ENCODE data around the gene ANKRD65. TPM values are rescaled to one million over a fixed set of nuclear protein-coding genes. Genes with fewer than 3 reads are reported as not detected.

Gene ANKRD65
- total RNA-seq, 1 experiment from 2014 or later, result not detected

DNA sequence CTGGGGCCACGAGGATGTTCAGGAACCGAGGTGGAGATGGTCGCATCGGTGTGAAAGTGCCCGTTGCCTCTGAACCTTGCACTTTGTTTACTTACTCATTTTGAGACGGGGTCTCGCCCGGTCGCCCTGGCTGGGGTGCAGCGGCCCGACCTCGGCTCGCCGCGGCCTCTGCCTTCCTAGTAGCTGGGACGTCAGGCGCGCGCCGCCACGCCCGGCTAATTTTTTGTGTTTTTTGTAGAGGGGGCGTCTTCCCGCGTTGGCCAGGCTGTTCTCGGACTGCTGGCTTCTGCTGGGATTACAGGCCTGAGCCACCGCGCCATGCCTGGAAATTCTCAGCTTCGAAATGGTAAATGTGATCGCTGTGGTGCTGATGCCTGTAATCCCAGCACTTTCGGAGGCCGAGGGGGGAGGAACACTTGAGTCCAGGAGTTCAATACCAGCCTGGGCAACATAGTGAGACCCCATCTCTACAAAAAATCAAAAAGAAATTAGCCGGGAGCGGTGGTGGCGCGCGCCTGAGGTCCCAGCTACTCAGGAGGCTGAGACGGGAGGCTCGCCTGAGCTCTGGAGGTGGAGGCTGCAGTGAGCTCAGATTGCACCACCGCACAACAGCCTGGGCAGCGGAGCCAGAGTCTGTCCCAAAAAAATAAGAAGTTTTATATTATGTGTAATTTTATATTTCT lies 13.3 kb downstream of the ANKRD65 start:
- Histone ChIP-seq H3K9me2 (ENCODE audit: insufficient read depth) (no peaks in the 10 kb centered on the region), H3K79me2 (ENCODE audit: insufficient read depth, low read length) (peaks cover 59% of the 10 kb centered on the region)
- CTCF ChIA-PET, result interaction anchor here (0.8 kb wide), 2 partner anchors 34 to 97 kb away, joined by 3 read pairs; no protein-coding TSS in a partner anchor

DNA sequence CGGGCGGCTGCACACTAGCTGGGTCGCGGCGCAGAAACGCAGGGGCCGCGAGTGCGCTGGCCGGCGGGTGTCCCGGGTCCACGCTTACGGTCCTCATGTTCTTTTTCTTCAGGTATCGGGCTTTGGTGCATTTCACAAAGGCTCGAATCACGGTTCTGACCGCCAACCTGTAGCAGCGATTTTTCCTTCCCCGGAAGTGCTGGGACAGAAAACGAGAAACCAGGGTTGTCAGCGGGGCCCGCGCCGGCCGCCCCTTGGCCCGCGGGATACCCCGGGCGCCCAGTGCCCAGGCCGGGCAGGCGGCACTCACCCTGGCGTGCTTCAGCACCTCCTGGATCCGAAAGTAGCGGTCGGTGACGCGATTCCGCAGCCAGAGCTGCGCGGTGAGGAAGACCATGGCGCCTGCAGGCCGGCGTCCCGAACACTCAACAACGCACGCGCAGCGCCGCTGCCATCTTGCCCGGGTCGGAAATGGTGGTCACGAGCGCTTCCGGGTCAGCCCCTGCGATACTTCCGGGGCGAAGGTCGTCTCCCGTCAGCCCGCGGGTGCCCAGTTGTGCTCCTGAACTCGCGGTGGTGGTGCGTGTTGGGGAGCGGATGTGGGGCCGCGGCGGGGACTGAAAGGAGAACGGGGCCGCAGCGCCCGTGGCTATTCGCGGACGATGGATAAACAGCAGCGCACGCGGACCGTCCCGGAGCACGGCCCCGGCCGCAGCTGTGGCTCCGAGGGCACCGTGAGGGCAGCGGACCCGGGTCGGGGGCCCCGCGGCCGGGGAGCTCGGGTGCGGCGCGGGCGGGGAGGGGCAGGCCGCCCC lies 14.0 kb downstream of the ANKRD65 start, which contains the start of gene MRPL20:
Gene MRPL20, minus strand, starts transcription at position 473 of the 815 bp plus-strand sequence. Its CDS starts 76 bp downstream, at position 397.
- peak; percentile 86 for ATAC-seq
- peak within 1 kb of the TSS; percentile 99 for H3K27ac ChIP-seq (ENCODE audit: low read depth, low read length)
- TF ChIP-seq, protein P1, sequence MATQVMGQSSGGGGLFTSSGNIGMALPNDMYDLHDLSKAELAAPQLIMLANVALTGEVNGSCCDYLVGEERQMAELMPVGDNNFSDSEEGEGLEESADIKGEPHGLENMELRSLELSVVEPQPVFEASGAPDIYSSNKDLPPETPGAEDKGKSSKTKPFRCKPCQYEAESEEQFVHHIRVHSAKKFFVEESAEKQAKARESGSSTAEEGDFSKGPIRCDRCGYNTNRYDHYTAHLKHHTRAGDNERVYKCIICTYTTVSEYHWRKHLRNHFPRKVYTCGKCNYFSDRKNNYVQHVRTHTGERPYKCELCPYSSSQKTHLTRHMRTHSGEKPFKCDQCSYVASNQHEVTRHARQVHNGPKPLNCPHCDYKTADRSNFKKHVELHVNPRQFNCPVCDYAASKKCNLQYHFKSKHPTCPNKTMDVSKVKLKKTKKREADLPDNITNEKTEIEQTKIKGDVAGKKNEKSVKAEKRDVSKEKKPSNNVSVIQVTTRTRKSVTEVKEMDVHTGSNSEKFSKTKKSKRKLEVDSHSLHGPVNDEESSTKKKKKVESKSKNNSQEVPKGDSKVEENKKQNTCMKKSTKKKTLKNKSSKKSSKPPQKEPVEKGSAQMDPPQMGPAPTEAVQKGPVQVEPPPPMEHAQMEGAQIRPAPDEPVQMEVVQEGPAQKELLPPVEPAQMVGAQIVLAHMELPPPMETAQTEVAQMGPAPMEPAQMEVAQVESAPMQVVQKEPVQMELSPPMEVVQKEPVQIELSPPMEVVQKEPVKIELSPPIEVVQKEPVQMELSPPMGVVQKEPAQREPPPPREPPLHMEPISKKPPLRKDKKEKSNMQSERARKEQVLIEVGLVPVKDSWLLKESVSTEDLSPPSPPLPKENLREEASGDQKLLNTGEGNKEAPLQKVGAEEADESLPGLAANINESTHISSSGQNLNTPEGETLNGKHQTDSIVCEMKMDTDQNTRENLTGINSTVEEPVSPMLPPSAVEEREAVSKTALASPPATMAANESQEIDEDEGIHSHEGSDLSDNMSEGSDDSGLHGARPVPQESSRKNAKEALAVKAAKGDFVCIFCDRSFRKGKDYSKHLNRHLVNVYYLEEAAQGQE (IDR thresholded peaks at IDR 0.05; ENCODE audit: low read depth), result no peak
- peak; percentile 88; the same call in 1 of the 2 replicates for TF ChIP-seq ZFX (IDR thresholded peaks at IDR 0.05)
- peak; percentile 97 for TF ChIP-seq YY1 (IDR thresholded peaks at IDR 0.05; ENCODE audit: extremely low read depth, insufficient replicate concordance, low read depth, low read length)
- TF ChIP-seq POLR2A (IDR thresholded peaks at IDR 0.05; ENCODE audit: borderline replicate concordance, extremely low read depth, insufficient read depth, insufficient read length), result peak; percentile 90
- TF ChIP-seq POLR2AphosphoS5 (IDR thresholded peaks at IDR 0.05; ENCODE audit: low read depth, low read length), result peak; percentile 96
- H4K20me1 ChIP-seq (ENCODE audit: insufficient read depth), result peaks cover 4% of the 10 kb centered on the region; the same call in 1 of the 2 replicates
- ChIA-PET RAD21 (ENCODE audit: low non-redundant PET in 1 of 2, low total read pairs in 2 of 2, uncharacterized antibody in 2 of 2, unreplicated experiment in 2 of 2) (interaction anchor here in 1 of 2 experiments (1.4 kb wide), 1 partner anchor 27 kb away, joined by 3 read pairs; no protein-coding TSS in a partner anchor), POLR2A (interaction anchor here (1.0 to 2.0 kb wide), 2 partner anchors 8 to 17 kb away, joined by 3 to 7 read pairs; partner anchors contain the start of gene CCNL2), CTCF (interaction anchor here (0.8 kb wide), 2 partner anchors 34 to 98 kb away, joined by 3 read pairs; no protein-coding TSS in a partner anchor)
- H3K9me2 ChIP-seq (ENCODE audit: insufficient read depth), result no peaks in the 10 kb centered on the region
- DNase-seq (ENCODE audit: low read depth, low spot score), result peak; percentile 73
- H3K79me2 ChIP-seq (ENCODE audit: insufficient read depth, low read length), result peaks cover 65% of the 10 kb centered on the region
- no peak within 1 kb of the TSS for H2AFZ ChIP-seq (ENCODE audit: low read depth, low read length, poor library complexity, severe bottlenecking)
- H3K27me3 ChIP-seq (ENCODE audit: insufficient read depth, low read length), result no peaks in the 10 kb centered on the region
- H3K4me1 ChIP-seq (ENCODE audit: control insufficient read depth in 1 of 2, insufficient read depth in 2 of 2, low read length in 2 of 2), result peaks cover 17 to 32% of the 10 kb centered on the region in 2 experiments
- H3K36me3 ChIP-seq (ENCODE audit: control insufficient read depth in 1 of 2, insufficient read depth in 2 of 2, low read length in 2 of 2), result peaks cover 9 to 32% of the 10 kb centered on the region in 2 experiments; a peak in 3 of 4 replicates
- intact Hi-C loops (cut with micrococcal nuclease), result loop anchor here (2.0 kb wide), 1 partner anchor 26 kb away; no protein-coding TSS in a partner anchor
- peak within 1 kb of the TSS; percentile 95 for H3K4me2 ChIP-seq (ENCODE audit: low read length)
- peak within 1 kb of the TSS; percentile 98 for H3K9ac ChIP-seq (ENCODE audit: low read length)
- H3K9me3 ChIP-seq (ENCODE audit: control insufficient read depth in 1 of 2, insufficient read depth in 1 of 2, low read depth in 1 of 2, low read length in 2 of 2), result peaks cover 0 to under 1% of the 10 kb centered on the region in 2 experiments; a peak in 1 of 4 replicates
- H3K4me3 ChIP-seq (replicated peaks in 1 of 2; ENCODE audit: low read depth in 1 of 2, low read length in 2 of 2), result peak within 1 kb of the TSS; percentile 88 to 92
- BruUV-seq (replicated peaks), result no TSS peak

More for the DNA sequence above, 13.3 kb downstream of the ANKRD65 start:
- Histone ChIP-seq H3K36me3 (ENCODE audit: control insufficient read depth in 1 of 2, insufficient read depth in 2 of 2, low read length in 2 of 2) (peaks cover 9 to 26% of the 10 kb centered on the region in 2 experiments; a peak in 3 of 4 replicates), H2AFZ (ENCODE audit: low read depth, low read length, poor library complexity, severe bottlenecking) (no peak overlapping the region), H3K27ac (ENCODE audit: low read depth, low read length) (peak overlapping the region; percentile 99), H3K4me2 (ENCODE audit: low read length) (peak overlapping the region; percentile 95), H3K4me3 (replicated peaks in 1 of 2; ENCODE audit: low read depth in 1 of 2, low read length in 2 of 2) (peak overlapping the region; percentile 88 to 92), H3K9ac (ENCODE audit: low read length) (peak overlapping the region; percentile 98), H3K4me1 (ENCODE audit: control insufficient read depth in 1 of 2, insufficient read depth in 2 of 2, low read length in 2 of 2) (peaks cover 17 to 25% of the 10 kb centered on the region in 2 experiments), H3K27me3 (ENCODE audit: insufficient read depth, low read length) (no peaks in the 10 kb centered on the region), H4K20me1 (ENCODE audit: insufficient read depth) (peaks cover 4% of the 10 kb centered on the region; the same call in 1 of the 2 replicates), H3K9me3 (ENCODE audit: control insufficient read depth in 1 of 2, insufficient read depth in 1 of 2, low read depth in 1 of 2, low read length in 2 of 2) (peaks cover 0 to 4% of the 10 kb centered on the region in 2 experiments; a peak in 1 of 4 replicates)
- RAD21 ChIA-PET (ENCODE audit: low non-redundant PET in 1 of 2, low total read pairs in 2 of 2, uncharacterized antibody in 2 of 2, unreplicated experiment in 2 of 2), result no interaction called here
- DNase-seq (ENCODE audit: low read depth, low spot score) (no peak), ATAC-seq (peak; percentile 38)
- intact Hi-C loops (cut with micrococcal nuclease), result loop anchor here (2.0 kb wide), 1 partner anchor 25 kb away; no protein-coding TSS in a partner anchor
- TF ChIP-seq ZFX (IDR thresholded peaks at IDR 0.05) (peak; percentile 74), ELF1 (IDR thresholded peaks at IDR 0.05; ENCODE audit: borderline replicate concordance, low read depth) (no peak)
- BruUV-seq (replicated peaks), result no TSS peak
- POLR2A ChIA-PET, result interaction anchor here (1.0 to 2.0 kb wide), 2 partner anchors 9 to 16 kb away, joined by 3 to 7 read pairs; partner anchors contain the start of gene CCNL2
